K562 (cell line): Measurements from ENCODE around the gene PCDHA6. TPM values are rescaled to one million over a fixed set of nuclear protein-coding genes. Genes with fewer than 3 reads are reported as not detected.
A peak's percentile ranks its signal among the peaks of the same experiment; 100 is the strongest.
"Not testable (repeated sequence)": the region's sequence is repeated elsewhere in the genome, so short reads cannot be mapped to it uniquely, and the experiment has no call there.

ENCODE experiments used
- ATAC-seq: fragments of 200-7000 bp; cut with Tn5 transposase; 3 replicates; pipeline ENCODE4 v1.9.1; 2020; ENCODE audit warnings: moderate library complexity
- BruUV-seq: library from RNA; stranded (reverse); fragments of 400-500 nt; replicated peaks from 2 replicates; lab custom pipeline; 2021; lab: Mats Ljungman, UMichigan
- CTCF ChIA-PET: fragments of 300-600 bp; formaldehyde crosslinking; extraction: SDS; loops from one replicate; lab custom pipeline; 2021; ENCODE audit warnings: low intra/inter-chr PET ratio; lab: Yijun Ruan, JAX
- POLR2A ChIA-PET: fragments of 300-600, 350-650 bp; sonication (Branson Sonifier 250); formaldehyde crosslinking; extraction: SDS; loops from one replicate; lab custom pipeline; 2021; ENCODE audit warnings: antibody characterized with exemption, inconsistent platforms; lab: Yijun Ruan, JAX
- DNase-seq, 4 experiments: peaks; one replicate each; pipeline versions ENCODE4 v3.0.0 to v3.0.0-alpha.2; 2011 to 2018; ENCODE audit warnings: low spot score in 3 of 4, mixed read lengths in 3 of 4; ENCODE audit errors: extremely low read depth in 1 of 4
- FAIRE-seq: peaks from 2 replicates; lab custom pipeline; 2011; peaks lifted over from hg19 to GRCh38; lab: Jason Lieb, UNC
- H2AFZ ChIP-seq: 2 replicates; pipeline ENCODE4 v1.6.0; 2011; ENCODE audit warnings: low read depth, low read length, control low read depth, inconsistent platforms
- H3K27ac ChIP-seq: fragments of 200-600 bp; 3 replicates; pipeline ENCODE4 v1.8.0; 2011; ENCODE audit warnings: low read depth, mild to moderate bottlenecking, control low read depth, inconsistent platforms, low read length, moderate library complexity, mixed read lengths; ENCODE audit errors: extremely low read depth
- H3K27me3 ChIP-seq, 2 experiments: fragments of 300-600 bp in 1 of 2; 2 replicates in 1 of 2; 3 replicates in 1 of 2; pipeline versions ENCODE4 v1.6.0 to v1.8.0; 2011; ENCODE audit warnings: inconsistent platforms in 2 of 2, low read length in 2 of 2, mild to moderate bottlenecking in 1 of 2, mixed read lengths in 1 of 2, moderate library complexity in 1 of 2; ENCODE audit not compliant: control insufficient read depth in 2 of 2, insufficient read depth in 2 of 2
- H3K36me3 ChIP-seq: fragments of 300-600 bp; 3 replicates; pipeline ENCODE4 v1.8.0; 2011; ENCODE audit warnings: mild to moderate bottlenecking, low read length, inconsistent platforms; ENCODE audit not compliant: control insufficient read depth, insufficient read depth
- H3K4me1 ChIP-seq, 2 experiments: fragments of 200-600 bp in 1 of 2; replicated peaks in 1 of 2; 2 replicates in 1 of 2; 3 replicates in 1 of 2; pipeline versions ENCODE4 v1.5.1 to v1.8.0; 2011; ENCODE audit warnings: inconsistent platforms in 2 of 2, low read length in 2 of 2, mild to moderate bottlenecking in 1 of 2, mixed read lengths in 1 of 2, moderate library complexity in 1 of 2; ENCODE audit not compliant: control insufficient read depth in 2 of 2, insufficient read depth in 2 of 2
- H3K4me2 ChIP-seq: 2 replicates; pipeline ENCODE4 v1.6.1; 2011; ENCODE audit warnings: low read length, control low read depth, inconsistent platforms, mixed read lengths; ENCODE audit not compliant: insufficient read depth
- H3K4me3 ChIP-seq: fragments of 200-600 bp; sonication (generic), shearing (Covaris generic); 2 replicates; pipeline ENCODE4 v1.5.1; 2016; ENCODE audit warnings: control low read depth, inconsistent platforms
- H3K79me2 ChIP-seq: fragments of 200-600 bp; 3 replicates; pipeline ENCODE4 v1.8.0; 2011; ENCODE audit warnings: low read length, inconsistent platforms; ENCODE audit not compliant: control insufficient read depth, insufficient read depth
- H3K9ac ChIP-seq, 2 experiments: 2 replicates each; pipeline versions ENCODE4 v1.6.0 to v1.6.1; 2011; ENCODE audit warnings: low read depth in 2 of 2, low read length in 2 of 2, control low read depth in 1 of 2, inconsistent platforms in 1 of 2, mild to moderate bottlenecking in 1 of 2, mixed read lengths in 1 of 2; ENCODE audit not compliant: insufficient read depth in 1 of 2
- H3K9me1 ChIP-seq: one replicate; pipeline ENCODE4 v1.6.0; 2011; ENCODE audit warnings: inconsistent platforms, mild to moderate bottlenecking, low read length, moderate library complexity; ENCODE audit not compliant: control insufficient read depth, insufficient read depth
- H3K9me3 ChIP-seq: replicated peaks from 2 replicates; pipeline ENCODE4 v1.5.1; 2011; ENCODE audit warnings: low read depth, low read length, inconsistent platforms; ENCODE audit not compliant: control insufficient read depth, insufficient read depth
- H4K20me1 ChIP-seq: replicated peaks from 2 replicates; pipeline ENCODE4 v1.6.1; 2011; ENCODE audit warnings: low read length, inconsistent platforms, mixed read lengths; ENCODE audit not compliant: control insufficient read depth, insufficient read depth
- BHLHE40 ChIP-seq: IDR thresholded peaks from 2 replicates; pipeline ENCODE4 v1.6.1; 2011; ENCODE audit warnings: low read length, improper control_type of control experiment
- ESRRB ChIP-seq: fragments of 250-450 bp; sonication (Bioruptor Pico); IDR thresholded peaks from 2 replicates; pipeline ENCODE4 v1.5.0; 2020; ENCODE audit warnings: mild to moderate bottlenecking, moderate library complexity, borderline replicate concordance
- HMBOX1 ChIP-seq: sonication (generic); IDR thresholded peaks from 2 replicates; pipeline ENCODE4 v1.6.1; 2016
- MLLT1 ChIP-seq, 2 experiments: fragments of 450-650 bp; IDR thresholded peaks; 2 replicates each; pipeline ENCODE4 v1.6.1; 2016
- OTX1 ChIP-seq: fragments of 450-650 bp; formaldehyde crosslinking; IDR thresholded peaks from 2 replicates; pipeline ENCODE4 v1.4.0; 2022; ENCODE audit warnings: mild to moderate bottlenecking
- PCBP1 ChIP-seq: fragments of 200-400 bp; formaldehyde crosslinking; IDR thresholded peaks from 2 replicates; pipeline ENCODE4 v1.6.1; 2018; ENCODE audit warnings: mild to moderate bottlenecking, low read depth, low read length; ENCODE audit not compliant: poor library complexity, severe bottlenecking
- PRPF4 ChIP-seq: fragments of 200-400 bp; formaldehyde crosslinking; IDR thresholded peaks from one replicate; pipeline ENCODE4 v1.6.1; 2017; ENCODE audit warnings: low read length, low read depth, mild to moderate bottlenecking; ENCODE audit not compliant: insufficient read depth, poor library complexity, severe bottlenecking
- SMAD3 ChIP-seq: fragments of 450-650 bp; formaldehyde crosslinking; conservative IDR thresholded peaks from 2 replicates; pipeline ENCODE4 v1.4.0; 2020; ENCODE audit warnings: mild to moderate bottlenecking
- ZNF3 ChIP-seq: fragments of 250-450 bp; sonication (Bioruptor Pico); IDR thresholded peaks from 2 replicates; pipeline ENCODE4 v1.5.0; 2021; ENCODE audit warnings: mild to moderate bottlenecking, moderate library complexity
- WGBS: fragments of 100-300 bp; shearing (Covaris generic); methylation state at CpG from one replicate; pipeline ENCODE4 v1.1.6; 2016; ENCODE audit warnings: low coverage, mixed read lengths; ENCODE audit not compliant: insufficient coverage; ENCODE audit errors: missing lambda C conversion rate; 5-methylcytosine and 5-hydroxymethylcytosine counted together
- in situ Hi-C: fragments of 300-500 bp; cut with MboI; formaldehyde crosslinking; loops from 4 replicates; pipeline ENCODE4 v1.15.0; 2018; ENCODE audit warnings: inconsistent platforms, mixed read lengths
- intact Hi-C: fragments of 100-400 bp; cut with micrococcal nuclease; formaldehyde crosslinking; loops from 2 replicates; pipeline ENCODE4 v1.14.2; 2022
- polyA plus RNA-seq, 8 experiments: library from polyadenylated mRNA; depleted of rRNA in 4 of 8; stranded (reverse) in 5 of 8; unstranded in 3 of 8; fragments of >200 nt; fragmentation: Nextera tagmentation in 2 of 8; fragmentation: Illumina TruSeq in 1 of 8; extraction: Ambion mirVana in 2 of 8; extraction: Trizol in 1 of 8; gene quantifications; 2 replicates each; pipeline versions ENCODE4 v1.2.1 to v1.2.3, GENCODE V29; 2011 to 2014; ENCODE audit warnings: inconsistent platforms in 1 of 8, missing spikeins in 1 of 8
- total RNA-seq, 7 experiments: library from RNA; depleted of rRNA in 6 of 7; stranded (reverse); fragments of >200 nt in 6 of 7; fragmentation: Illumina TruSeq in 2 of 7; extraction: Trizol in 2 of 7; gene quantifications; 2 replicates each; pipeline versions ENCODE4 v1.2.1 to v1.2.3, GENCODE V29; 2011 to 2021; ENCODE audit warnings: low replicate concordance in 1 of 7

Gene PCDHA6
- total and polyA plus RNA-seq, 9 of the 15 experiments (the other 6 are each of a cell fraction or from before 2014, with no cell fraction given): not detected

DNA sequence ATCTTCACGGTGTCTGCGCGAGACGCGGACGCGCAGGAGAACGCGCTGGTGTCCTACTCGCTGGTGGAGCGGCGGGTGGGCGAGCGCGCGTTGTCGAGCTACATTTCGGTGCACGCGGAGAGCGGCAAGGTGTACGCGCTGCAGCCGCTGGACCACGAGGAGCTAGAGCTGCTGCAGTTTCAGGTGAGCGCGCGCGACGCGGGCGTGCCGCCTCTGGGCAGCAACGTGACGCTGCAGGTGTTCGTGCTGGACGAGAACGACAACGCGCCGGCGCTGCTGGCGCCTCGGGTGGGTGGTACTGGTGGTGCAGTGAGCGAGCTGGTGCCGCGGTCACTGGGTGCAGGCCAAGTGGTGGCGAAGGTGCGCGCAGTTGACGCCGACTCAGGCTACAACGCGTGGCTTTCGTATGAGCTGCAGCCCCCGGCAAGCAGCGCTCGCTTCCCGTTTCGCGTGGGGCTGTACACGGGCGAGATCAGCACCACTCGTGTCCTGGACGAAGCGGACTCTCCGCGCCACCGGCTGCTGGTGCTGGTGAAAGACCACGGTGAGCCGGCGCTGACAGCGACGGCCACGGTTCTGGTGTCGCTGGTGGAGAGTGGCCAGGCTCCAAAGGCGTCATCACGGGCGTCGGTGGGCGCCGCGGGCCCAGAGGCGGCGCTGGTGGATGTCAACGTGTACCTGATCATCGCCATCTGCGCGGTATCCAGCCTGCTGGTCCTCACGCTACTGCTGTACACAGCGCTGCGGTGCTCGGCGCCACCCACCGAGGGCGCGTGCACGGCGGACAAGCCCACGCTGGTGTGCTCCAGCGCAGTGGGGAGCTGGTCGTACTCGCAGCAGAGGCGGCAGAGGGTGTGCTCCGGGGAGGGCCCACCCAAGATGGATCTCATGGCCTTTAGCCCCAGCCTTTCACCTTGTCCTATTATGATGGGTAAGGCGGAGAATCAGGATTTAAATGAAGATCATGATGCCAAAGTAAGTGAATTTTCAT is 2.0 kb downstream of the PCDHA6 start:
- intact Hi-C loops: loop anchor here (5.0 kb wide), 1 partner anchor 212 kb away; no protein-coding TSS in a partner anchor
- POLR2A ChIA-PET: interaction anchor here (0.6 kb wide), 1 partner anchor 520 kb away, joined by 3 read pairs; the partner anchor contains the start of gene PCDHGB1

DNA sequence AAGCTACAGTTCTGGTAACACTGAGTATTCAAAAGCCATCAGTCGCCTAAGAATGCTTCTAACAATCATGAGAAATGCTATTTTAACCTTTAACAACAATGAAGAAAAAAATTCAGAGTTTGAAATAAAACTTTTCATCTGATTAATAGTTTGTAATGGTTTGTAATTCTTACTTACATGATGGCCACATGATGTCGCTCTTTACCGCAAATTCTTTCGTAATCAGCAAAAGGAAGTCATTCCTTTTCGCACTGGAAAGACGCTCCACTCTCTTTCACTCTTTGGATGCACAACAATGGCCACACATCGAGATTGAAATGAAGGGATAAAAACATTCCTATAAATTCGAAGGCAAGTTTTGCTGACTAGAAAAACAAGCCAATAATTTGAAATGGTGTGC is 6.2 kb downstream of the PCDHA6 start, which contains the start of gene PCDHA7:
Gene PCDHA7, plus strand, starts transcription at position 277 of the 400 bp plus-strand sequence. Its CDS starts 115 bp downstream, at position 392.
- Histone ChIP-seq H3K79me2 (no peaks in the 10 kb centered on the region), H3K9me3 (no peaks in the 10 kb centered on the region), H3K4me1 (peaks cover 0 to 8% of the 10 kb centered on the region in 2 experiments; a peak in 1 of 5 replicates), H2AFZ (no peak within 1 kb of the TSS), H3K36me3 (no peaks in the 10 kb centered on the region), H3K4me2 (no peak within 1 kb of the TSS), H3K9ac (no peak within 1 kb of the TSS), H3K9me1 (no peaks in the 10 kb centered on the region), H4K20me1 (no peaks in the 10 kb centered on the region), H3K27me3 (no peaks in the 10 kb centered on the region), H3K27ac (no peak within 1 kb of the TSS), H3K4me3 (no peak within 1 kb of the TSS)
- POLR2A ChIA-PET: no interaction called here
- intact Hi-C loops: no loop called here
- BruUV-seq: no TSS peak
- in situ Hi-C loops: no loop called here
- CTCF ChIA-PET: interaction anchor here (0.7 kb wide), 1 partner anchor 253 kb away, joined by 3 read pairs; no protein-coding TSS in a partner anchor
- FAIRE-seq: no peak
- peak in 1 of 4 experiments; percentile 6 for DNase-seq
- ATAC-seq: no peak
- 2% methylated on average over 8 of the region's 8 CpGs for WGBS
- no peak for TF ChIP-seq ZNF3 (CRISPR knock-in tag)
- no peak for TF ChIP-seq SMAD3 (CRISPR knock-in tag)
- no peak for TF ChIP-seq PRPF4
- no peak for TF ChIP-seq BHLHE40
- TF ChIP-seq ESRRB (CRISPR knock-in tag): no peak
- no peak for TF ChIP-seq PCBP1
- no peak for TF ChIP-seq MLLT1 (IDR thresholded peaks at IDR 0.05)
- TF ChIP-seq OTX1 (CRISPR knock-in tag): no peak
- no peak for TF ChIP-seq HMBOX1

More for the DNA sequence above, 2.0 kb downstream of the PCDHA6 start:
- BruUV-seq, ATAC-seq, H3K9ac ChIP-seq, H3K4me2 ChIP-seq, in situ Hi-C loops, CTCF ChIA-PET, H3K27me3 ChIP-seq, H4K20me1 ChIP-seq, DNase-seq, H2AFZ ChIP-seq, H3K27ac ChIP-seq, FAIRE-seq, H3K9me3 ChIP-seq, H3K9me1 ChIP-seq, H3K4me3 ChIP-seq, H3K79me2 ChIP-seq, H3K36me3 ChIP-seq: not testable (repeated sequence)
- WGBS: 31% methylated on average over 81 of the region's 106 CpGs
- H3K4me1 ChIP-seq: peaks cover 0 to 10% of the 10 kb centered on the region in 2 experiments; a peak in 1 of 5 replicates
